ENCODE results near the gene TCIRG1.

Gene TCIRG1

DNA sequence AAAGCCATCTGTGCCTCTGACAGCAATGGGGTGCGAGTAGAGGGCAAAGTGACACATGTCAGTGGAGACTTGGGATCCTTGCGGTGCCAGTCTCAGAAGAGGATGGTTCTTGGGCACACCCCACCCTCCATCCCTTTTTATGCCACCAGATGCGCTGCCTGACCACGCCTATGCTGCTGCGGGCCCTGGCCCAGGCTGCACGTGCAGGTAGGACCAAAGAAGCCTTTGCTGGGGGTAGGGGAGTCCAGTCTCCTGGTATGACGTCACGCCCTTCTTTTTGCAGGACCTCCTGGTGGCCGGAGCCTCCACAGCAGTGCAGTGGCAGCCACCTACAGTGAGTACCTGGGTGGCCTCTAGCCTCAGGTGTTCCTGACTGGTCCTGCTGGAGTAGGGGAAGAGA, 6.8 kb upstream of the TCIRG1 start:
- H3K27ac ChIP-seq = no peak overlapping the region
- no peak overlapping the region for H3K4me3 ChIP-seq
- TF ChIP-seq, protein P1, sequence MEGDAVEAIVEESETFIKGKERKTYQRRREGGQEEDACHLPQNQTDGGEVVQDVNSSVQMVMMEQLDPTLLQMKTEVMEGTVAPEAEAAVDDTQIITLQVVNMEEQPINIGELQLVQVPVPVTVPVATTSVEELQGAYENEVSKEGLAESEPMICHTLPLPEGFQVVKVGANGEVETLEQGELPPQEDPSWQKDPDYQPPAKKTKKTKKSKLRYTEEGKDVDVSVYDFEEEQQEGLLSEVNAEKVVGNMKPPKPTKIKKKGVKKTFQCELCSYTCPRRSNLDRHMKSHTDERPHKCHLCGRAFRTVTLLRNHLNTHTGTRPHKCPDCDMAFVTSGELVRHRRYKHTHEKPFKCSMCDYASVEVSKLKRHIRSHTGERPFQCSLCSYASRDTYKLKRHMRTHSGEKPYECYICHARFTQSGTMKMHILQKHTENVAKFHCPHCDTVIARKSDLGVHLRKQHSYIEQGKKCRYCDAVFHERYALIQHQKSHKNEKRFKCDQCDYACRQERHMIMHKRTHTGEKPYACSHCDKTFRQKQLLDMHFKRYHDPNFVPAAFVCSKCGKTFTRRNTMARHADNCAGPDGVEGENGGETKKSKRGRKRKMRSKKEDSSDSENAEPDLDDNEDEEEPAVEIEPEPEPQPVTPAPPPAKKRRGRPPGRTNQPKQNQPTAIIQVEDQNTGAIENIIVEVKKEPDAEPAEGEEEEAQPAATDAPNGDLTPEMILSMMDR (IDR thresholded peaks at IDR 0.05) = no peak
- no peak for DNase-seq (ENCODE audit: low spot score)

DNA sequence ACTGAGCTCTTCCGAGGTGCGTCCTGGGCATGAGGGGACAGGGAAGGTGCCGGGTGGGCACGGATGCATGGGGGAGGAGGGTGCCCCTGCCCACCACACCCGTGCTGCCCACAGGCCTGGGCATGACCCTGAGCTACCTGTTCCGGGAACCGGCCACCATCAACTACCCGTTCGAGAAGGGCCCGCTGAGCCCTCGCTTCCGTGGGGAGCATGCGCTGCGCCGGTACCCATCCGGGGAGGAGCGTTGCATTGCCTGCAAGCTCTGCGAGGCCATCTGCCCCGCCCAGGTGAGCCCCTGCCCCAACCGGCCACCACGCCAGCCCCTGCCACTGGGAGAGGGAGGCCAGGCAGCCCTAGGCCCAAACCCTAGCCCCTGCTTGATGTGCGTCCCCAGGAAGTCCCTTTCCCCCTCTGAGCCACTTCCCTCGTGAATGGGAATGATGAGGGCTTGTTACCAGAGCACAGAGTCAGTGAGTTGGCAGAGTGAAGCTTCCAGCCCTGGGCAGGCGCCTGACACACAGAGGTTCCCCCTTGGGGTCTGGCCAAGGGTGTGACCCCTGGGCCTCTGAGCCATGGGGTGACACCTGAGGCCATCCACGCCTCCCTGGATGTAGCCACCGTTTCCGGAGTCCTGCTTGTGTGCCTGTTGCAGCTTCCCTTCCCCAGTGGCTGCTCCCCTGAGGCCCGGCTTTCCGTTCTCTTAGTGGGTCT, 5.7 kb upstream of the TCIRG1 start:
- Histone ChIP-seq H3K4me3 (no peak overlapping the region), H3K27ac (no peak overlapping the region)
- DNase-seq (ENCODE audit: low spot score) = no peak
- TF ChIP-seq, protein P1 (IDR thresholded peaks at IDR 0.05) = no peak

DNA sequence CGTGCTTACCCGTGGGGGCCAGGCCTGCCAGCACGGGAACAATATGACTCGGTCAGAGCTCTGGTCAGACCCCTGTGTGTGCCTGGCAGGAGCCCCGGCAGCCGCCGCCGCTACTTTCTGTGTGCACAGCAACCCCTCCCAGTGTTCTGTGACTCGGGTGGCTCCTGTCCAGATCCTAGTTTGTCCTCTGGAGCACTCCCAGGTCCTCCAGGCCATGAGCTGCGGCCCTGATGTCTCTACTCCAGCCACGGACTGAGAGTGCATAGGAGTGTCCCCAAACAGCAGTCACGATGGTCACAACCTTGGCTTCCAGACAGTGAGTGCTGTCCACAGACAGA, 5.1 kb upstream of the TCIRG1 start:
- DNase-seq (ENCODE audit: low spot score) = no peak
- TF ChIP-seq, protein P1 (IDR thresholded peaks at IDR 0.05) = no peak
- H3K27ac ChIP-seq = no peak overlapping the region
- H3K4me3 ChIP-seq = no peak overlapping the region

DNA sequence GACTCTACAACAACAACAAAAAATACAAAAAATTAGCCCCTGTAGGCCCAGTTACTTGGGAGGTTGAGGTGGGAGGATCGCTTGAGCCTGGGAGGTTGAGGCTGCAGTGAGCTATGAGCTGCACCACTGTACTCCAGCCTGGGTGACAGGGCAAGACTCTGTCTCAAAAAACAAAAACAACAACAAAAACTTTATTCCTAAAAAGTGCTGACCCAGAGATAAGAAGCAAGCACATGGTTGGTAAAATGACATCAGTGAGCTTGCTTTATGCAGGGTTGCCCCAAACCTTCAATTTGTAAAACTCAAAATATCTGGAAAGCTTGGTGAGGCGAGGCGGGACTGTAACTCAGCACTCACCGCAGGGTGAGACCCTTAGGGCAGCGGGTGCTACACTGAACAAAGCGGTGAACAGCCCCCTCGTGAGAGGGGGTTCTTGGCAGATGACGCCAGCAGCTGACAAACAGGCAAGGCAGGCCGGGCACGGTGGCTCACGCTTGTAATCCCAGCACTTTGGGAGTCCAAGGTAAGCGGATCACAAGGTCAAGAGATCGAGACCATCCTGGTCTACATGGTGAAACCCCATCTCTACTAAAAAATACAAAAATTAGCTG, 3.5 kb upstream of the TCIRG1 start:
- Histone ChIP-seq H3K27ac (no peak overlapping the region), H3K4me3 (no peak overlapping the region)

DNA sequence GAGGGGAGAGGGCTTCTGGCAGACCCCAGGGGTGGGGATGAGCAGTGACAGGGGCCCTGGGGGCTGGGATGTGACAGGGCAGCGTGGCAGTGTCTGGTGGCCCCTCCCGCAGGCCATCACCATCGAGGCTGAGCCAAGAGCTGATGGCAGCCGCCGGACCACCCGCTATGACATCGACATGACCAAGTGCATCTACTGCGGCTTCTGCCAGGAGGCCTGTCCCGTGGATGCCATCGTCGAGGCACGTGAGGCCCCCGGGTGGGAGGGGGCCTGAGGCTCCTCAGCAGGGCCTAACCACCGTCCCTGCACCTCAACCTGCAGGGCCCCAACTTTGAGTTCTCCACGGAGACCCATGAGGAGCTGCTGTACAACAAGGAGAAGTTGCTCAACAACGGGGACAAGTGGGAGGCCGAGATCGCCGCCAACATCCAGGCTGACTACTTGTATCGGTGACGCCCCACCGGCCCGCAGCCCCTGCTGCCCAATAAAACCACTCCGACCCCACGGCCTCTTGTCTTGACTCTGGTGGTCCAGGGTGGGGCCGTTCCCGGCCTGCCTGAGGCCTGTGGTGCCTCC, 2.6 kb upstream of the TCIRG1 start:
- TF ChIP-seq, protein P1 (IDR thresholded peaks at IDR 0.05) = no peak
- DNase-seq (ENCODE audit: low spot score) = no peak
- no peak overlapping the region for H3K4me3 ChIP-seq
- H3K27ac ChIP-seq = peak overlapping the region; percentile 34 to 92

More for the DNA sequence above, 3.5 kb upstream of the TCIRG1 start:
- TF ChIP-seq, protein P1 (IDR thresholded peaks at IDR 0.05) = no peak
- no peak for DNase-seq (ENCODE audit: low spot score)

DNA sequence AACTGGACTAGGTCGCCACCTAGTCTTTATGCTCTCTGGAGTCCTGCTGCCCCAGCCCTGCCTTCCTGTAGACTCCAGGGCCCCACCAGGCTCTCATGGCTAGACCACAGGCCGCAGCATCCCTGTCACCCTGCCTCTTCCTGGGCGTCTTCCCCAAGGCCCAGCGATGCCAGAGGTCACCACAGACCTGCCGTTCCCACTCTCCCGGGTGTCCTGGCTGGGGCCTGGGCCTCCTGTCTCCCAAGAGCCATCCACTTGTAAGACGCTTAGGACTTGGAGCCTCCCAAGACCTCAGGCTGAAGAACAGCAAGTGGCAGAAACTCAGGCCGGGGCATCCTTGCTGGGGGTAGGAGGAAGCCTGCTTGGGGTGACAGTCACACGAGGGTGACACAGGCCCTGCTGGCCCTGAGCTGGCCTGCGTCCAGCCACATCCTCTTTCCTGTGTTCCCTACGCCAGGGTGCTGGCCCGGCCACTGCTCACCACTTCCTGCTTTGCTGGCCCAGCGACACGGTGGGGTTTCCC, 2.0 kb upstream of the TCIRG1 start:
- H3K27ac ChIP-seq = peak overlapping the region; percentile 34 to 92
- no peak for DNase-seq (ENCODE audit: low spot score)
- H3K4me3 ChIP-seq = no peak overlapping the region

More for the DNA sequence above, 2.0 kb upstream of the TCIRG1 start:
- TF ChIP-seq, protein P1 (IDR thresholded peaks at IDR 0.05) = no peak
